NCI-H1930 (cell line): ENCODE measurements around the gene SEC16B.

ENCODE experiments used
- DNase-seq, 2 experiments: peaks; one replicate each; lab custom pipeline; 2025; lab: John Stamatoyannopoulos, UW

Gene SEC16B

DNA sequence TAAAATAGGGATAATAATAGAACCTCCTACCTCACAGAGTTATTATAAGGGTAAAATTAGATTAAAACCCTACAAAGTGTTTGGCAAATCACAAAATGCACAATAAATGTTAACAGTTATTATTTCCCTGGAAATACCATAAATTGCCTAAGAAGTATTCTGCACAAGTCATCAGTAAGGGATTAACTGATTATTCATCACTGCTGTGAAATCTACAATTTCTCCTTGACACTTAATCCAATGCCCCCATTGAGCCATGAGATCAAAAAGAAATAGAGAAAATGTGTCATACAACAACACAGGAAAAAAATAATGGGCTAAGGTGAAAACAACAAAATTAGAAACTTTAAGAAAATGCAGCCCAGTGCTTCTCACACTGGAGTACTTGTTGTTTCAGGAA is 6.7 kb upstream of the SEC16B start:
- DNase-seq: no peak

DNA sequence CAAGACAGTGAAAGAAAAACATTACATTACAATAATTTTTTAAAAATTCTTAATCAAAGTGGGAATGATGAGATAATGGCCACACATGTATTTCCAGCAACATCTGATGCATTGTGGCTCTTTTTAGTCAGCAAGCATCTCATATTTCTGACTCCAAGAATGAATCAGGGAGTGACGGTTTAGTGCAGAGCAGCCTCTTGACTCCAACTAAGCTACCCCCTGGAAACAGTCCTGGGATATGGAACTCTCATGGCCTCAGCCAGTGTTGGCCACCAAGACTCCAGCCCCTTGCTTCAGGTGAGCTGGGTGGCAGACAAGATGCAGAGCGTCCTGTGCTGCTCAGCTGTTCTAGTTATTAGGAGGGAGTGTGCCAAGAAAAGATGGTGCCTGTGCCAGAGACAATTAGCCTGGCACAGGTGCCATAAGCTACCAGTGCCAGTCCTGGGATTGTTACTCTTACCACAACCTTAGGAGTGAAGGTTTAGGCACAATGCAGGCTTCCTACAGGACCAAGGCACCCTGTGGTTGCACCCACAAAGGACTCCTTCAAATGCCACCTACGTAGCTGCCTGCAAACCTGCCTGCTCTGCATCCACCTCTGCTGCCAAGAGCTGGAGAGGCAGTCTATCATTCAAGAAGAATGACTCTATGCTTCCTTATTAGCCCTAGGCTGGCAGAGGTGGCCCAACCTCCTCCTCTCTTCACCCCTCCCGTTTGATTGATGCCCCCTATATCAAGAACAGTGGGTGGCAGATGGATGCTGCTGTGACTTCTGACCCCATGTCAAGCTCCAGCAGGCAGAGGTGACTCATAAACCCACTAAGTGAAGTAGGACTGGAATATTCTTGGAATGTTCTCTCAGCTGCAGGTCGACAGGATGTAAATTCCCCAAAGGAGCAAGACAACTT is 6.0 kb upstream of the SEC16B start:
- no peak for DNase-seq

DNA sequence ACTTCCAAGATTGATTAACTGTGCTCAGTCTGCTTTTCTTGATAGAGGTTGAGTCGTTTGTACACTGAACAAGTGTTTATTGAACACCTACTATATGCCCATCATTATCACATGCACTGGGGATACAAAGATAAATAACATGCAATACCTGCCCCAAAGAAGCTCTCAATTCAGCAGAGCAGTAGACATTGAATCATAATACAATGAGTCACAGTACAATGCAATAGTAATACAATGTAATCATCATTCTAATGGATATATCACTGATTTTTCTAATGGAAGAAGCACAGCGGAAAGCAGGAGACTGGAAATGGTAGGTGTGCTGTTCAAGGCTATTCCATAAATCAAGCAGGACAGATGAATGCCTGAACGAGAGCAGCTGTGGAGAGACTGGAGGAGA is 3.7 kb upstream of the SEC16B start:
- no peak for DNase-seq

DNA sequence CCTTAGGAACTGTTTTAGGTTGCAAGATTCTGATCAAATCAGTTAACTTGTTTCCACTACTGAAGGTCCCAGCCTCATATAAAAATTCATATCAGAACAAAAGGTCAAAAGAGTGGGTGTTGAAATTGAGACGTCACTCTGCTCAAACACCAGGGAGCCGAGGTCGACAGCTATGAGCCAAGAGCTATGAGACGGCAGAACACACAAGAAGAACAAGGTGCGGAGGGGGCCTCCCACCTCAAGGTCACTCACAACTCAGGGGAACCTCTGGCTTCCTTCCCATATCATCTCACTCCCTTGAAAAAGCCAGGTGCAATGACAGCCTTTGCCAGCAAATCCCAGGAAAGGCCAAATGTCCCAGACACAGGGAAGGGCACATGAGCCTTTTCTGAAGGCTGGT is 749 bp downstream of the SEC16B start:
- no peak for DNase-seq

- no peak for DNase-seq
Measured at GRCh38 chr1:177966199-177966598, 3.7 kb downstream of the SEC16B start.

DNA sequence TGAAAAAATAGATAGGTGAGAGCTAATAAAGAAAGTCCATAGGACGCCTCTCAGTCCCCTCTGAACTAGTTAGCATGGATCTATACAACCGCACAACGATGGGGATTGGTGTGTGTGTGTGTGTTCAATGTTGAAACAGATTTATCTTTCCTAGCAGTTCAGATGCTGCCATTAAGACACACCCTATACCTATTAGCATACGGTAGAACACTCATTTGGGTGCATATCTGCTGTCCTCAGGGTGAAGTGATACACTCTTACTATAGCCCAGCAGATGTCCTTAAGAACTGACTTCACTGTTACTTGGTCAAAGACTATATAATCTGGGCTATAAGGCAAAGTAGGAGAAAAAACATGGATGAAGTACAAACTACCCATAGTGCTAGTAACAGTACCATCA is 4.6 kb downstream of the SEC16B start:
- no peak for DNase-seq

GRCh38 chr1:177964336-177964735 is 5.5 kb downstream of the SEC16B start:
- no peak for DNase-seq

DNA sequence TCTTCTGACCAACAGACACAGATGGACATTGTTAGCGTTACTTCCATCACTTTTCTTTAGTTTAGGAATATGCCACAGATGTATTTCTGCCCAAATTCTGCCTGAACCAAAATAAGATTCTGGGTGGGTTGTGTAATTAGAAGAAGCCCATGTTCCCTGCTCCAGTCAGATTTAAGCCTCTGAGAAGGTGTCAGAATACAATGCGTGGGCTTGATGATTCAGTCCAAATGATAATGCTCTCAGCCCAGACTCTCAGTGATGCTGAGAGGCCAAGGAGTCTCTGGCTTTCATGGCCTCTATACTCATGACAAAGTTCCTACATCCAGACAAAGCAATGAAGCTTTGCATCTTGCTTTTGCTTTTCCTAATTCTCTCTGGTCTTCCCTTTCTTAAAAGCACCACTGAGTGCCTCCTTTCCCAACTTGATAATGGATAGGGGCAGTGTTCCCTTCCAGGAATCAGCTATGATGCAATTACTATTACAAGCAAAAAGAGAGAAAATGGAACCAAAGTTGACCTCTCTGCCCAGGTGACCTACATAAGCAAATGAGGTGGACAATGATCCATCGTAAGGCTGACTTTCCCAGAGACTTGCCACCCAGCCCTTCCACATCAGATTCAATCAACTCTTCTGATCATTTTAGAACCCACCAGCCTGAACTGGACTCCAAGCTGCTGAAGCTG is 8.8 kb downstream of the SEC16B start:
- DNase-seq: no peak

GRCh38 chr1:177959811-177960515 is 9.9 kb downstream of the SEC16B start:
- DNase-seq: peak in 1 of 2 experiments; percentile 24

- no peak for DNase-seq
Measured at GRCh38 chr1:177958092-177958491, 11.8 kb downstream of the SEC16B start.

GRCh38 chr1:177954076-177954475 is 15.8 kb downstream of the SEC16B start:
- DNase-seq: no peak

DNA sequence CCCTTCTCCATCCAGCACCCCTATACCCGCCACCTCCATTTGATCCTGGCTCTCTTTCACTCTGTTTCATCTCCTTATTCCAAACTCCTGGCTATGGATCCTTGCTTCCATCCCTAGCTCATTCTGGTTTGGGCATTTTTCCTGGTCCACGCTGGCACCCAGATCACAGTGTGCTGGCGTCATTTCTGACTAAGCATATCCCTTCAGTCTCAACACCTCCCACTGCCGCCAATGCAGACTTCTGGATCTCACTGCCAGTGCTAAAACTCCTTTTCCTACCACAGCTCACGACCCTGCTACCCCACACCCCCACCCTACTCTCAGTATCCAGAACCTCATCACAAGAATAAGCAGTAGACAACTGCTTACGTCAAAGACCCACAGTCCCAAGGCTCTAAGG is 16.3 kb downstream of the SEC16B start:
- no peak for DNase-seq

DNA sequence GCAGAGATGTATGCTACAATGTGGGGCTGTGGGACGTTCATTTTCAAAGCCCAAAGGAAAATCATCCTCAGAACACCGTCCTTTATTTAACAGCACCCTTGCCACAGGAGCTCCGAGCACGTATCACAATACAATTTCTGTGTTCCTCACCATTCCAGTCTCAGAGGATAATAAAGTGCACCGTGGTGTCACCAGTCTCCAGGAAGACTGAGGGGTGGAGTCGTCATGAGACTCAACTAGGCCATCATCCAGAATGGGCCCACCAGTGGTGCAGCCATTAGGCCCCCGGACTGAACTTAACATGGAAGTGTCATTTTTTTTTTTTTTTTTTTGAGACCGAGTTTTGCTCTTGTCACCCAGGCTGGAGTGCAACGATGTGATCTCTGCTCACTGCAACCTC is 17.2 kb downstream of the SEC16B start:
- DNase-seq: no peak

DNA sequence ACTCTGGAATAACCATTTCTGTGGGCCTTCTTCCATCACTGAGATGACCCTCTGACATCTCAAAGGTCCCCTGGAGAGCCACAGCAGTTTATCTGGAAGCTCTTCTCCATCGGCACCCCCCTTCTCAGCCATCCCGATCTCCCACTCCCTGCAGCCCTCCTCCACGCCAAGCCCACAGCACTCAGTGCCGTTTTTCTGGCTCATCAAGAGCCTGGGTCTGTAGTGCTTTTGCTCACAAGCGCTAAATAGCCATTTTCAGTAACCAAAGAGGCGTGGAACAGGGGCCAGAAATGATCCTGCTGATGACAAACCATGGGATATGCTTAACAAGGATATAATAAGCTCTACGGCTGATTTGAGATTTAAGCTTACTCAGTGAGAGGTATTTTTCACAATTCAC is 17.6 kb downstream of the SEC16B start:
- DNase-seq: no peak

DNA sequence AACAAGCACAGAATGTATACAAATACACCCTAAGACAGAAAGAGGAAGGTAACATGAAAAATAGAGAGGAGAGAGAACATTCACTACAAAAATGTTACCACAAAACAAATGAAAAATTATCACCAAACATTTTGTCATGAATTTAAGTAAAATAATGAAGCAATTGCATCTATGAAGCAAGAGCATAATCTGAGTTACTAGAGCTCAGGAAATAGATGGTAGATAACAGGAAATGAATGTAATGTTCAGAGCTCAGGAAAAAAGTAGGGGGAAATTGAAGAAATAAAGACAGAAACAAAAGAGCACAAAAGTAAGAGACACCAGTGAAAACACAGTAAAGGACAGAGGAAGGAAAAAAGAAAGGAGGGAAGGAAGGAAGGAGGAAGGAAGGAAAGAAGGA is 19.4 kb downstream of the SEC16B start:
- no peak for DNase-seq

DNA sequence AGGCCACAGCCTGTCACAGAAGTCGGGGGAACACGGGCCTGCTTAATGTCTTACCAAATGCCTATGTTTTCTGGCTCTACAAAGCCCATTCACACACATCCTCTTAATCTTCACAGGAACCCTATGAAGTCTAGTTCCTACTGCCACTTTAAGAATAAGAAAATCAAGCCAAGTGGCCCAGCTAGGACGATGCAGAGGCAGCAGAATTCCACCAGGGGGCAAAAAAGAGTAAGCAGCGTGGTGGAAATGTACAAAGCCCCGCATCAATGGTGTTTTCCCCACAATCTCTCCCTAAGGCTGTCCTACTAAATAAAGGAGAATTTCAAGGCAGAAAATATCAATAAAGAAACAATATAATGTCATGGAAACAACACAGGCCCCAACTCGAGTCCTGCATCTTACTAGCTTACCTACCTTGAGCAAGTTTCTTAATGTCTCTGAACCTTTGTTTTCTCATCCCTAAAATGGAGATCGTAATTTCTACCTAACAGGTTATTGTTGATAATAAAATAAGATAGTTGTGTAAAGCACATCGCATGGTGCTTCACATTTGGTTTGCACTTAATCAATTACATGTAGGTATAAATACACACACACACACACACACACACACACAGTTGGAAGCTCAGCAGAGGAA is 21.4 kb downstream of the SEC16B start:
- peak; percentile 13 to 58 for DNase-seq

GRCh38 chr1:177947623-177948022 is 22.2 kb downstream of the SEC16B start:
- no peak for DNase-seq

DNA sequence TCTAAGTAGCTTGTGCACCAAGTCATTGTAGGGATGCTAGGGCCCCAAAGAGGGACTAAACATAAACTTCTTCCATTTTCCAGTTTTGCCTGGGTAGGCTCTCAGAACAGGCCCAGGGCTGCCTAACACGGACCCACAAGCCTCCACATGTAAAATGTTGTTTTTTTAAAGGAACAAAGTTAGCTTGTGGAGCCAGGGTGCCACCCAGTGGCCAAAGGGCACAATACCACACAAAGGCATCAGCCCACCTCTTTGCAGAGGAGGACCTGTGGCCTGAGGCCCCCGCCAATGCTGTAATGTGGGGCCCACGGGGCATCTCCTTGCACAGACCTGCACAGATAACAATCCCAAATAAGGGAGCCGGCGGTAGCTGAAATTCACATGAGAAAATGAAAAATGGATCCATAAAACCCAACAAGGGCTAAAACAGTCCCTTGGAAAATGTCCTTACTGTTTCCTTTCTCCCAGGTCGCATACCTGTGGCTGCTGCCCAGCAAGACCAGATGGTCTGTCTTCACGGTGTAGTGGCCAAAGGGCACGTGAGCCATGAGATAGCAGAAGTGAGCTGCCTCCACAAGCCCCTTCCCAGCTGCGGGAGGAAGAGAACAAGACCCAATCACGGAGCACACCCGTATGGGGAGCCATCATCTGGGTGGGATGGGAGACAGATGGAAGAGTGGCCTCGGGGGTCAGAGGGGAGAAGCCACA is 23.8 kb downstream of the SEC16B start:
- peak; percentile 25 to 59 for DNase-seq

GRCh38 chr1:177944016-177944949 is 25.6 kb downstream of the SEC16B start:
- no peak for DNase-seq

DNA sequence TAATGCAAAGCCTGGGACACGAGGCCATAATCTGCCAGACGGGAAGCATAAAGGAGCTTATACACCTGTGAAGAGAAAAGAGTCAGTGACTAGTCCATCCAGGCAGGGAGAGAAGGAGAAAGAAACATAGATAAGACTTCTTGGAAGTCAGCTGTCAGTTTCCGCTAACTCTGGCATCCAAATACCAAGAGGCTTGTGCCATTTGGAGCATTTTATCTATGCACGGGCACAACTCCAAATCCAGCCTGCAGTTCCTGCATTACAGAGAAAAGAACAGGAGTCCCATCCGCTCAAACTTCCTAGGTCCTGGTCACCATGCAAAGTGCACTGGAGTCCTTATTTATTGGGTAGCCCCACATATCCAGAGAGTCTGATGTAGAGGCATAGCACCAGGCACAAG is 27.9 kb downstream of the SEC16B start:
- DNase-seq: no peak

DNA sequence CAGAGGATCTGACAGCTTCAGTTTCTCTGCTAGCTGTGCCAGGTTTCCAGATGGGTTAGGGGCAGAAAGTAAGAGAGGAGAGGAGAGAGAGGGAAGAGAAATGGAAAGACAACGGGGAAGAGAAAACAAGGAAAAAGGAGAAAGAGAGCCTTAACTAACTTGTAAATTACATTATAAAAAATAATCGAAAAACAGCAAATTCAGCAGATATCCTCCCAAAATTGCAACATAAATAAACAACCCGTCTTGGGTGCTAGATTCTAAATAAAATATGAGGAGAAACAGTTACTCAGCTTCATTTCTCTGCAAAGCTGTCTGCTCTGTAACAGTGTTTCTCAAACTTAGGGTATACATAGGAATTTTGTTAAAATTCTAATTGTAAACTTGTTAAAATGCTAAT is 29.2 kb downstream of the SEC16B start:
- DNase-seq: no peak
